Fibroblast of peridontal ligament (primary cell): Measurements from ENCODE around the gene DPH2.

Experiments used
- DNase-seq: peaks from one replicate; pipeline ENCODE4 v3.0.0-alpha.2; 2010; ENCODE audit errors: extremely low read depth

The DPH2 gene

GRCh38 chr1:43945674-43946235 lies 24.1 kb upstream of the DPH2 start:
- DNase-seq, result no peak

GRCh38 chr1:43946236-43947060 lies 23.4 kb upstream of the DPH2 start, which contains the start of gene IPO13:
IPO13 (plus strand) TSS chr1:43946950; CDS start chr1:43947601, 651 bp downstream.
- peak; percentile 90 for DNase-seq

GRCh38 chr1:43947061-43947873 lies 22.5 kb upstream of the DPH2 start:
- no peak for DNase-seq

- no peak for DNase-seq
Measured at GRCh38 chr1:43947874-43948437, 21.9 kb upstream of the DPH2 start.

- DNase-seq, result no peak
Measured at GRCh38 chr1:43949678-43950077, 20.1 kb upstream of the DPH2 start.

- peak; percentile 38 for DNase-seq
Measured at GRCh38 chr1:43951021-43951985, 18.5 kb upstream of the DPH2 start.

GRCh38 chr1:43952731-43953346 lies 17.0 kb upstream of the DPH2 start:
- DNase-seq, result no peak

- no peak for DNase-seq
Measured at GRCh38 chr1:43953361-43953760, 16.4 kb upstream of the DPH2 start.

GRCh38 chr1:43954036-43954435 lies 15.8 kb upstream of the DPH2 start:
- DNase-seq, result no peak

- no peak for DNase-seq
Measured at GRCh38 chr1:43956234-43956633, 13.6 kb upstream of the DPH2 start.

- DNase-seq, result no peak
Measured at GRCh38 chr1:43957407-43958040, 12.3 kb upstream of the DPH2 start.

- no peak for DNase-seq
Measured at GRCh38 chr1:43958351-43959255, 11.2 kb upstream of the DPH2 start.

GRCh38 chr1:43960798-43961197 lies 9.0 kb upstream of the DPH2 start:
- no peak for DNase-seq

GRCh38 chr1:43961692-43962091 lies 8.1 kb upstream of the DPH2 start:
- DNase-seq, result no peak

- DNase-seq, result no peak
Measured at GRCh38 chr1:43962324-43962723, 7.5 kb upstream of the DPH2 start.

GRCh38 chr1:43963006-43963405 lies 6.8 kb upstream of the DPH2 start:
- DNase-seq, result no peak

- no peak for DNase-seq
Measured at GRCh38 chr1:43963890-43964289, 5.9 kb upstream of the DPH2 start.

- no peak for DNase-seq
Measured at GRCh38 chr1:43965316-43965715, 4.5 kb upstream of the DPH2 start.

GRCh38 chr1:43968348-43968948 lies 1.4 kb upstream of the DPH2 start:
- DNase-seq, result peak; percentile 44
